H1 (cell line): ENCODE results near the gene DPP10. TPM values are rescaled to one million over a fixed set of nuclear protein-coding genes. Genes with fewer than 3 reads are reported as not detected.

Source experiments
- CTCF ChIA-PET: fragments of 300-600 bp; sonication (Branson Sonifier 250); formaldehyde crosslinking; loops from one replicate; lab custom pipeline; 2021; ENCODE audit not compliant: partially characterized antibody; lab: Charles Lee
- POLR2A ChIA-PET: fragments of 300-600 bp; sonication (Branson Sonifier 250); formaldehyde crosslinking; loops from one replicate; lab custom pipeline; 2021; ENCODE audit warnings: inconsistent platforms; ENCODE audit not compliant: partially characterized antibody; lab: Charles Lee
- DNase-seq, 2 experiments: peaks; one replicate each; pipeline versions ENCODE4 v3.0.0 to v3.0.0-alpha.2; 2010 to 2022; ENCODE audit warnings: low spot score in 2 of 2, low read depth in 1 of 2, mixed read lengths in 1 of 2
- FAIRE-seq: peaks from 2 replicates; lab custom pipeline; 2011; peaks lifted over from hg19 to GRCh38; lab: Jason Lieb, UNC
- H2AFZ ChIP-seq: 2 replicates; pipeline ENCODE4 v1.8.1; 2012; ENCODE audit warnings: low read length, inconsistent platforms
- H2AK5ac ChIP-seq: 2 replicates; pipeline ENCODE4 v1.6.1; 2013; ENCODE audit warnings: low read depth, low read length
- H2BK120ac ChIP-seq: replicated peaks from 2 replicates; pipeline ENCODE3; 2013; ENCODE audit warnings: low read depth, low read length, inconsistent platforms
- H2BK12ac ChIP-seq: 2 replicates; pipeline ENCODE4 v1.6.1; 2013; ENCODE audit warnings: low read depth, low read length
- H2BK15ac ChIP-seq: 2 replicates; pipeline ENCODE4 v1.6.1; 2013; ENCODE audit warnings: low read length
- H2BK20ac ChIP-seq: 2 replicates; pipeline ENCODE4 v1.6.1; 2013; ENCODE audit warnings: low read length
- H2BK5ac ChIP-seq: 2 replicates; pipeline ENCODE4 v1.6.1; 2013; ENCODE audit warnings: low read depth, low read length
- H3K14ac ChIP-seq: 2 replicates; pipeline ENCODE4 v1.6.1; 2013; ENCODE audit warnings: inconsistent platforms; ENCODE audit not compliant: insufficient read length
- H3K18ac ChIP-seq: 2 replicates; pipeline ENCODE4 v1.6.1; 2013; ENCODE audit warnings: low read length; ENCODE audit errors: extremely low read depth
- H3K23ac ChIP-seq: 2 replicates; pipeline ENCODE4 v1.6.1; 2013; ENCODE audit warnings: inconsistent platforms; ENCODE audit not compliant: insufficient read length
- H3K23me2 ChIP-seq: 2 replicates; pipeline ENCODE4 v1.6.1; 2013; ENCODE audit warnings: low read depth, low read length
- H3K27ac ChIP-seq: 2 replicates; pipeline ENCODE4 v1.6.1; 2011; ENCODE audit warnings: low read depth, low read length, inconsistent platforms
- H3K27me3 ChIP-seq, 4 experiments: replicated peaks in 1 of 4; 1 replicate in 1 of 4; 2 replicates in 3 of 4; pipeline versions ENCODE4 v1.6.1 to v1.8.1; 2011 to 2013; ENCODE audit warnings: low read length in 3 of 4, mild to moderate bottlenecking in 3 of 4, inconsistent platforms in 2 of 4, mixed read lengths in 2 of 4, moderate library complexity in 1 of 4; ENCODE audit not compliant: control insufficient read depth in 3 of 4, insufficient read depth in 3 of 4; ENCODE audit errors: extremely low read depth in 1 of 4
- H3K36me3 ChIP-seq, 4 experiments: 2 replicates each; pipeline versions ENCODE4 v1.6.1 to v1.8.1; 2011 to 2013; ENCODE audit warnings: mild to moderate bottlenecking in 4 of 4, low read length in 3 of 4, moderate library complexity in 2 of 4, control low read depth in 1 of 4, inconsistent platforms in 1 of 4; ENCODE audit not compliant: insufficient read depth in 4 of 4, control insufficient read depth in 2 of 4
- H3K4ac ChIP-seq: replicated peaks from 2 replicates; pipeline ENCODE3; 2013; ENCODE audit warnings: low read length, low read depth, mixed read lengths, inconsistent platforms; ENCODE audit not compliant: insufficient read length
- H3K4me1 ChIP-seq, 4 experiments: replicated peaks in 1 of 4; 1 replicate in 1 of 4; 2 replicates in 3 of 4; pipeline versions ENCODE4 v1.6.1 to v1.8.1; 2011 to 2013; ENCODE audit warnings: low read length in 3 of 4, inconsistent platforms in 2 of 4, mixed read lengths in 1 of 4; ENCODE audit not compliant: insufficient read depth in 4 of 4, control insufficient read depth in 3 of 4
- H3K4me2 ChIP-seq, 2 experiments: 2 replicates each; pipeline versions ENCODE4 v1.6.1 to v1.8.1; 2011 to 2013; ENCODE audit warnings: low read depth in 2 of 2, low read length in 2 of 2, control low read depth in 1 of 2, inconsistent platforms in 1 of 2, mild to moderate bottlenecking in 1 of 2; ENCODE audit not compliant: insufficient read depth in 1 of 2
- H3K4me3 ChIP-seq, 4 experiments: fragments of 200-600, 300-600 bp in 1 of 4; sonication (generic), shearing (Covaris generic), sonication (Bioruptor Twin) in 1 of 4; 2 replicates each; pipeline versions ENCODE4 v1.5.1 to v1.8.1; 2011 to 2016; ENCODE audit warnings: low read length in 4 of 4, low read depth in 3 of 4, control low read depth in 2 of 4, inconsistent platforms in 2 of 4, mild to moderate bottlenecking in 2 of 4, mixed read lengths in 1 of 4, moderate library complexity in 1 of 4; ENCODE audit not compliant: insufficient read depth in 2 of 4; ENCODE audit errors: extremely low read depth in 1 of 4
- H3K56ac ChIP-seq: replicated peaks from 2 replicates; pipeline ENCODE3; 2013; ENCODE audit warnings: low read depth, mild to moderate bottlenecking, mixed read lengths, low read length, inconsistent platforms; ENCODE audit not compliant: insufficient read length
- H3K79me1 ChIP-seq: 2 replicates; pipeline ENCODE4 v1.6.1; 2013; ENCODE audit warnings: low read depth, low read length, control low read depth
- H3K79me2 ChIP-seq, 2 experiments: 2 replicates each; pipeline versions ENCODE4 v1.6.1 to v1.8.1; 2012 to 2013; ENCODE audit warnings: low read length in 2 of 2, mild to moderate bottlenecking in 2 of 2, inconsistent platforms in 1 of 2; ENCODE audit not compliant: insufficient read depth in 2 of 2, control insufficient read depth in 1 of 2
- H3K9ac ChIP-seq, 4 experiments: replicated peaks in 1 of 4; 1 replicate in 1 of 4; 2 replicates in 3 of 4; pipeline versions ENCODE4 v1.6.1 to v1.8.1; 2011 to 2013; ENCODE audit warnings: low read depth in 3 of 4, low read length in 3 of 4, control low read depth in 2 of 4, mild to moderate bottlenecking in 2 of 4, moderate library complexity in 2 of 4, inconsistent platforms in 1 of 4; ENCODE audit errors: extremely low read depth in 1 of 4
- H3K9me3 ChIP-seq, 2 experiments: 2 replicates each; pipeline versions ENCODE4 v1.6.1 to v1.8.1; 2012 to 2013; ENCODE audit warnings: mild to moderate bottlenecking in 2 of 2, moderate library complexity in 2 of 2, control low read depth in 1 of 2, inconsistent platforms in 1 of 2, low read depth in 1 of 2, low read length in 1 of 2, mixed read lengths in 1 of 2; ENCODE audit not compliant: insufficient read depth in 2 of 2
- H4K20me1 ChIP-seq, 2 experiments: replicated peaks in 1 of 2; 2 replicates each; pipeline versions ENCODE3 to v1.8.1; 2011 to 2013; ENCODE audit warnings: inconsistent platforms in 2 of 2, low read length in 2 of 2, mild to moderate bottlenecking in 1 of 2; ENCODE audit not compliant: insufficient read depth in 2 of 2, control insufficient read depth in 1 of 2
- H4K5ac ChIP-seq: 2 replicates; pipeline ENCODE4 v1.6.1; 2013; ENCODE audit warnings: low read length, low read depth, mixed read lengths, inconsistent platforms; ENCODE audit not compliant: insufficient read length
- H4K8ac ChIP-seq: 2 replicates; pipeline ENCODE4 v1.8.0; 2013; ENCODE audit warnings: mild to moderate bottlenecking, moderate library complexity, low read length, inconsistent platforms; ENCODE audit not compliant: insufficient read depth; ENCODE audit errors: extremely low read depth
- H4K91ac ChIP-seq: replicated peaks from 2 replicates; pipeline ENCODE3; 2013; ENCODE audit warnings: low read length, mixed read lengths, inconsistent platforms; ENCODE audit not compliant: insufficient read length
- MAFK ChIP-seq: IDR thresholded peaks from 2 replicates; pipeline ENCODE4 v1.6.1; 2012; ENCODE audit warnings: low read depth, mild to moderate bottlenecking, improper control_type of control experiment, low read length
- RFX5 ChIP-seq: IDR thresholded peaks from 2 replicates; pipeline ENCODE4 v1.6.1; 2011; ENCODE audit warnings: low read depth, low read length, improper control_type of control experiment, borderline replicate concordance
- RNF2 ChIP-seq: fragments of 200-900, 300-1000 bp; sonication (generic); IDR thresholded peaks from 2 replicates; pipeline ENCODE4 v1.7.1; 2016; ENCODE audit warnings: borderline replicate concordance, low read depth, mild to moderate bottlenecking, antibody characterized with exemption, low read length; ENCODE audit not compliant: poor library complexity, severe bottlenecking; ENCODE audit errors: missing control alignments
- WGBS, 2 experiments: shearing (Covaris generic) in 1 of 2; methylation state at CpG; one replicate each; pipeline versions ENCODE4 v1.1.6 to v1.1.7; 2013 to 2015; ENCODE audit warnings: low lambda C conversion rate in 2 of 2, mixed read lengths in 2 of 2, inconsistent platforms in 1 of 2, low coverage in 1 of 2, missing lambda C conversion rate in 1 of 2; ENCODE audit not compliant: insufficient replicate concordance in 2 of 2, insufficient coverage in 1 of 2, insufficient read length in 1 of 2; ENCODE audit errors: extremely low coverage in 1 of 2, missing lambda C conversion rate in 1 of 2; 5-methylcytosine and 5-hydroxymethylcytosine counted together
- polyA plus RNA-seq, 7 experiments: library from polyadenylated mRNA; depleted of rRNA in 3 of 7; stranded (reverse) in 5 of 7; unstranded in 2 of 7; fragments of >200 nt in 5 of 7; fragments of 200-250 nt in 2 of 7; gene quantifications; 1 replicate in 5 of 7; 2 replicates in 1 of 7; 4 replicates in 1 of 7; pipeline versions ENCODE4 v1.2.1 to v1.2.3, GENCODE V29; 2011 to 2013; ENCODE audit warnings: missing spikeins in 2 of 7, mixed read lengths in 2 of 7
- total RNA-seq: library from RNA; stranded (reverse); fragmentation: NEBNext Ultra II Directional; extraction: Animal tissue kit (Norgen Biotek cat#: 25700); gene quantifications from 2 replicates; pipeline ENCODE4 v1.2.1, GENCODE V29; 2021
- TF ChIP-seq, protein P1 (sequence below): IDR thresholded peaks from 2 replicates; pipeline ENCODE4 v1.6.1; 2012; ENCODE audit warnings: inconsistent platforms
- TF ChIP-seq, protein P2 (sequence below): IDR thresholded peaks from 2 replicates; pipeline ENCODE4 v1.6.1; 2012; ENCODE audit warnings: low read length, inconsistent platforms

The DPP10 gene
- total and polyA plus RNA-seq, 2 of the 8 experiments (the other 6 are each of a cell fraction or from before 2014, with no cell fraction given), result 3.3 to 7.2 TPM

DNA sequence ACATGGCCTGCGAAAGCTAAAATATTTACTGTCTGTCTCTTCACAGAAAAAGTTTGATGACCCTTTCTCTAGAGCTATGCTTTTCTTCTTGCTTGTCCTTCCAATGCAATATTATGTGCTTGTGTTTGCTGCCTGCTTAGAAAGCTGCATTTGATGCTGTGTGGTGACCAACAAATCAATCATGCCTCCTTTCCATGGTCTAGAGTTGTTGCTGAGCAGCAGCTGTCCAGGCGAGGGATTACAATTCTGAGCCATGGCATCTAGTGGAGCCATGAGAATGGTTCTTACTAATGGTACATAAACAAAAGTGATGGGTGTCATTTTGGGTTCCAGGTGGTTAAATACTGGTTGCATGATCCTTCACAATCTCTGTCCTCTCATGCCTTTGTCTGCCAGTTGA, 1142.1 kb downstream of the DPP10 start:
- H3K79me2 ChIP-seq, result no peaks in the 10 kb centered on the region
- ChIA-PET POLR2A (no interaction called here), CTCF (interaction anchor here (0.6 kb wide), 1 partner anchor 198 kb away, joined by 3 read pairs; no protein-coding TSS in a partner anchor)
- no peak overlapping the region for H3K9ac ChIP-seq
- no peaks in the 10 kb centered on the region for H3K4me1 ChIP-seq
- H3K27ac ChIP-seq, result no peak overlapping the region
- no peak overlapping the region for H2BK5ac ChIP-seq
- H2BK12ac ChIP-seq, result no peak overlapping the region
- H3K23ac ChIP-seq, result no peak overlapping the region
- no peak overlapping the region for H2BK15ac ChIP-seq
- H3K18ac ChIP-seq, result no peak overlapping the region
- no peak overlapping the region for H2AK5ac ChIP-seq
- H2AFZ ChIP-seq, result no peak overlapping the region
- H2BK120ac ChIP-seq, result no peak overlapping the region
- FAIRE-seq (no peak), DNase-seq (no peak)
- H3K23me2 ChIP-seq, result no peaks in the 10 kb centered on the region
- WGBS, 2 experiments, result 97% methylated on average over 2 of the region's 2 CpGs; no CpG with 5 or more reads in 1 of the 2 experiments
- H3K4me2 ChIP-seq, result no peak overlapping the region
- no peak overlapping the region for H4K8ac ChIP-seq
- no peaks in the 10 kb centered on the region for H3K9me3 ChIP-seq
- H2BK20ac ChIP-seq, result no peak overlapping the region
- no peaks in the 10 kb centered on the region for H3K36me3 ChIP-seq
- no peak overlapping the region for H3K4ac ChIP-seq
- no peak overlapping the region for H4K91ac ChIP-seq
- H4K5ac ChIP-seq, result no peak overlapping the region
- H4K20me1 ChIP-seq, result no peaks in the 10 kb centered on the region
- TF ChIP-seq RNF2, result no peak
- no peak for TF ChIP-seq RFX5
- TF ChIP-seq MAFK, result no peak
- TF ChIP-seq, protein P1, sequence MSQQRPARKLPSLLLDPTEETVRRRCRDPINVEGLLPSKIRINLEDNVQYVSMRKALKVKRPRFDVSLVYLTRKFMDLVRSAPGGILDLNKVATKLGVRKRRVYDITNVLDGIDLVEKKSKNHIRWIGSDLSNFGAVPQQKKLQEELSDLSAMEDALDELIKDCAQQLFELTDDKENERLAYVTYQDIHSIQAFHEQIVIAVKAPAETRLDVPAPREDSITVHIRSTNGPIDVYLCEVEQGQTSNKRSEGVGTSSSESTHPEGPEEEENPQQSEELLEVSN, result no peak
- TF ChIP-seq, protein P2, sequence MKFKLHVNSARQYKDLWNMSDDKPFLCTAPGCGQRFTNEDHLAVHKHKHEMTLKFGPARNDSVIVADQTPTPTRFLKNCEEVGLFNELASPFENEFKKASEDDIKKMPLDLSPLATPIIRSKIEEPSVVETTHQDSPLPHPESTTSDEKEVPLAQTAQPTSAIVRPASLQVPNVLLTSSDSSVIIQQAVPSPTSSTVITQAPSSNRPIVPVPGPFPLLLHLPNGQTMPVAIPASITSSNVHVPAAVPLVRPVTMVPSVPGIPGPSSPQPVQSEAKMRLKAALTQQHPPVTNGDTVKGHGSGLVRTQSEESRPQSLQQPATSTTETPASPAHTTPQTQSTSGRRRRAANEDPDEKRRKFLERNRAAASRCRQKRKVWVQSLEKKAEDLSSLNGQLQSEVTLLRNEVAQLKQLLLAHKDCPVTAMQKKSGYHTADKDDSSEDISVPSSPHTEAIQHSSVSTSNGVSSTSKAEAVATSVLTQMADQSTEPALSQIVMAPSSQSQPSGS, result no peak
- H3K4me3 ChIP-seq, result no peak overlapping the region
- H3K27me3 ChIP-seq, result no peaks in the 10 kb centered on the region
- H3K14ac ChIP-seq, result no peak overlapping the region
- H3K56ac ChIP-seq, result no peak overlapping the region
- no peaks in the 10 kb centered on the region for H3K79me1 ChIP-seq
